K562 (cell line): ENCODE results near the gene EIF4E1B. TPM values are rescaled to one million over a fixed set of nuclear protein-coding genes. Genes with fewer than 3 reads are reported as not detected.
A peak's percentile ranks its signal among the peaks of the same experiment; 100 is the strongest.

Experiments
- CCNT2 ChIP-seq: IDR thresholded peaks from 2 replicates; pipeline ENCODE4 v1.6.1; 2011; ENCODE audit warnings: borderline replicate concordance, low read depth, mild to moderate bottlenecking, moderate library complexity, mixed read lengths, low read length; ENCODE audit not compliant: insufficient read length; ENCODE audit errors: extremely low read depth
- FOSL1 ChIP-seq: fragments of 200-800 bp; sonication (Bioruptor generic); conservative IDR thresholded peaks from 2 replicates; pipeline ENCODE4 v1.6.1; 2016; ENCODE audit warnings: missing genetic modification characterization, missing compliant biosample characterization
- HOXB6 ChIP-seq: fragments of 250-450 bp; sonication (Bioruptor Pico); IDR thresholded peaks from 2 replicates; pipeline ENCODE4 v1.5.1; 2022; ENCODE audit warnings: mild to moderate bottlenecking, borderline replicate concordance
- KAT7 ChIP-seq: sonication (generic); formaldehyde crosslinking; IDR thresholded peaks from 2 replicates; pipeline ENCODE4 v1.8.0; 2022; ENCODE audit warnings: missing genetic modification reagents, mild to moderate bottlenecking, borderline replicate concordance
- KLF16 ChIP-seq: IDR thresholded peaks from 2 replicates; pipeline ENCODE4 v1.6.1; 2016; ENCODE audit warnings: antibody characterized with exemption
- MIER1 ChIP-seq: fragments of 450-650 bp; IDR thresholded peaks from 2 replicates; pipeline ENCODE4 v1.6.1; 2016; ENCODE audit warnings: antibody characterized with exemption, mild to moderate bottlenecking, low read depth
- NFE2L1 ChIP-seq: fragments of 450-650 bp; IDR thresholded peaks from 2 replicates; pipeline ENCODE4 v1.6.1; 2016; ENCODE audit warnings: missing genetic modification characterization, low read depth, mild to moderate bottlenecking, missing compliant biosample characterization, moderate library complexity, borderline replicate concordance
- PHF8 ChIP-seq: fragments of 200-600 bp; sonication (generic); IDR thresholded peaks from 2 replicates; pipeline ENCODE4 v1.6.1; 2012; ENCODE audit warnings: mixed run types, mild to moderate bottlenecking, inconsistent platforms, low read length, moderate library complexity, borderline replicate concordance
- PRDM10 ChIP-seq: fragments of 450-650 bp; IDR thresholded peaks from 2 replicates; pipeline ENCODE4 v1.6.1; 2018; ENCODE audit not compliant: partially characterized antibody
- SAP30 ChIP-seq: fragments of 200-600 bp; sonication (generic); IDR thresholded peaks from 2 replicates; pipeline ENCODE4 v1.6.1; 2012; ENCODE audit warnings: borderline replicate concordance, low read depth, mild to moderate bottlenecking, moderate library complexity, low read length, control low read depth, inconsistent platforms; ENCODE audit not compliant: insufficient read depth, poor library complexity, severe bottlenecking
- STAT5B ChIP-seq: fragments of 250-450 bp; sonication (Bioruptor Pico); IDR thresholded peaks from 2 replicates; pipeline ENCODE4 v1.8.0; 2021; ENCODE audit warnings: mild to moderate bottlenecking, inconsistent platforms
- SUPT5H ChIP-seq: fragments of 450-650 bp; IDR thresholded peaks from 2 replicates; pipeline ENCODE4 v1.6.1; 2016
- ZNF282 ChIP-seq: sonication (generic); formaldehyde crosslinking; IDR thresholded peaks from 2 replicates; pipeline ENCODE4 v1.8.1; 2023; ENCODE audit warnings: missing genetic modification reagents
- ZNF518B ChIP-seq: fragments of 250-450 bp; sonication (Bioruptor Pico); IDR thresholded peaks from 2 replicates; pipeline ENCODE4 v1.5.0; 2021; ENCODE audit warnings: mild to moderate bottlenecking, moderate library complexity
- ZNF830 ChIP-seq: fragments of 250-450 bp; sonication (Bioruptor Pico); IDR thresholded peaks from 2 replicates; pipeline ENCODE4 v1.5.0; 2021; ENCODE audit warnings: mild to moderate bottlenecking
- polyA plus RNA-seq, 8 experiments: library from polyadenylated mRNA; depleted of rRNA in 4 of 8; stranded (reverse) in 5 of 8; unstranded in 3 of 8; fragments of >200 nt; fragmentation: Nextera tagmentation in 2 of 8; fragmentation: Illumina TruSeq in 1 of 8; extraction: Ambion mirVana in 2 of 8; extraction: Trizol in 1 of 8; gene quantifications; 2 replicates each; pipeline versions ENCODE4 v1.2.1 to v1.2.3, GENCODE V29; 2011 to 2014; ENCODE audit warnings: inconsistent platforms in 1 of 8, missing spikeins in 1 of 8
- total RNA-seq, 7 experiments: library from RNA; depleted of rRNA in 6 of 7; stranded (reverse); fragments of >200 nt in 6 of 7; fragmentation: Illumina TruSeq in 2 of 7; extraction: Trizol in 2 of 7; gene quantifications; 2 replicates each; pipeline versions ENCODE4 v1.2.1 to v1.2.3, GENCODE V29; 2011 to 2021; ENCODE audit warnings: low replicate concordance in 1 of 7
- TF ChIP-seq, protein P1 (sequence below): fragments of 250-450 bp; sonication (Bioruptor Pico); IDR thresholded peaks from 2 replicates; pipeline ENCODE4 v1.5.0; 2021

EIF4E1B gene
- total and polyA plus RNA-seq, 9 of the 15 experiments (the other 6 are each of a cell fraction or from before 2014, with no cell fraction given): not detected

- TF ChIP-seq PRDM10 (peak; percentile 56), CCNT2 (no peak), PHF8 (no peak), ZNF830 (CRISPR knock-in tag) (no peak), FOSL1 (0 out of 2 replicates have a peak, but pooled peaks have one; percentile 60), HOXB6 (CRISPR knock-in tag) (no peak), KLF16 (no peak), NFE2L1 (tag) (peak; percentile 81), ZNF518B (no peak), SUPT5H (no peak), KAT7 (no peak), STAT5B (CRISPR knock-in tag) (no peak), ZNF282 (CRISPR knock-in tag) (no peak), MIER1 (no peak), SAP30 (no peak)
- TF ChIP-seq, protein P1, sequence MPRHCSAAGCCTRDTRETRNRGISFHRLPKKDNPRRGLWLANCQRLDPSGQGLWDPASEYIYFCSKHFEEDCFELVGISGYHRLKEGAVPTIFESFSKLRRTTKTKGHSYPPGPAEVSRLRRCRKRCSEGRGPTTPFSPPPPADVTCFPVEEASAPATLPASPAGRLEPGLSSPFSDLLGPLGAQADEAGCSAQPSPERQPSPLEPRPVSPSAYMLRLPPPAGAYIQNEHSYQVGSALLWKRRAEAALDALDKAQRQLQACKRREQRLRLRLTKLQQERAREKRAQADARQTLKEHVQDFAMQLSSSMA (CRISPR knock-in tag): no peak
These were observed 45.9 kb downstream of the EIF4E1B start (continued) for GRCh38 chr5:176676361-176676824.
